DND-41 (cell line): ENCODE measurements around the gene OARD1.

Source experiments
- EZH2 ChIP-seq: IDR thresholded peaks from 3 replicates; pipeline ENCODE4 v1.6.1; 2012; ENCODE audit warnings: borderline replicate concordance, low read depth, mild to moderate bottlenecking, moderate library complexity, low read length, inconsistent platforms; ENCODE audit not compliant: severe bottlenecking
- TF ChIP-seq, protein P1 (sequence below): IDR thresholded peaks from 2 replicates; pipeline ENCODE4 v1.5.1; 2012; ENCODE audit warnings: borderline replicate concordance, low read length, moderate library complexity, mild to moderate bottlenecking; ENCODE audit not compliant: poor library complexity, severe bottlenecking; ENCODE audit errors: extremely low read depth

DNA sequence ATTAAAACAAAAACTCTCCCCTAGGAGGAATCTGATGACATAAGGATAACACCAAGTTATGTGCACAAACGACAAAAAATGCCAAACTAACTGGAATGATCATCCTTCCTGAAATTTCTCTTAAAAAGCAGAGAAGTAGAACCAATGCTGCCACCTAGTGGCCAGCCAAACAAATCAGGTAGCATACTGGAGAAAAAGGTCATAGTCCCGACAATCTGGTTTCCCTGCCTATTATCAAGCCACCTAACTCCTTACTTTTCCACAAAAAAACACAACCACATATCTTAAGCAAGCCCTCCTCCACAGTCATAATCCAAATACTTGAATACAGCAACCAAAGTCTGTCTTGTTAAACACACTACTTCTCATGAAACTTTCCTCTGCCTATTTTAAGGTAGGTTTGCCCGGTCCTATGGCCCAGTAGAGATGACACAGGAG, 5.3 kb downstream of the OARD1 start:
- TF ChIP-seq, protein P1, sequence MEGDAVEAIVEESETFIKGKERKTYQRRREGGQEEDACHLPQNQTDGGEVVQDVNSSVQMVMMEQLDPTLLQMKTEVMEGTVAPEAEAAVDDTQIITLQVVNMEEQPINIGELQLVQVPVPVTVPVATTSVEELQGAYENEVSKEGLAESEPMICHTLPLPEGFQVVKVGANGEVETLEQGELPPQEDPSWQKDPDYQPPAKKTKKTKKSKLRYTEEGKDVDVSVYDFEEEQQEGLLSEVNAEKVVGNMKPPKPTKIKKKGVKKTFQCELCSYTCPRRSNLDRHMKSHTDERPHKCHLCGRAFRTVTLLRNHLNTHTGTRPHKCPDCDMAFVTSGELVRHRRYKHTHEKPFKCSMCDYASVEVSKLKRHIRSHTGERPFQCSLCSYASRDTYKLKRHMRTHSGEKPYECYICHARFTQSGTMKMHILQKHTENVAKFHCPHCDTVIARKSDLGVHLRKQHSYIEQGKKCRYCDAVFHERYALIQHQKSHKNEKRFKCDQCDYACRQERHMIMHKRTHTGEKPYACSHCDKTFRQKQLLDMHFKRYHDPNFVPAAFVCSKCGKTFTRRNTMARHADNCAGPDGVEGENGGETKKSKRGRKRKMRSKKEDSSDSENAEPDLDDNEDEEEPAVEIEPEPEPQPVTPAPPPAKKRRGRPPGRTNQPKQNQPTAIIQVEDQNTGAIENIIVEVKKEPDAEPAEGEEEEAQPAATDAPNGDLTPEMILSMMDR = peak; percentile 90
- TF ChIP-seq EZH2 = no peak
